HG03103 (cell line): Measurements from ENCODE around the gene SLC39A11.
"Not testable (repeated sequence)": the region's sequence is repeated elsewhere in the genome, so short reads cannot be mapped to it uniquely, and the experiment has no call there.

ENCODE experiments used
- ATAC-seq: cut with Tn5 transposase; IDR thresholded peaks from one replicate; pipeline ENCODE4 v1.9.1; 2021; ENCODE audit warnings: low read depth; ENCODE audit not compliant: unreplicated experiment

SLC39A11 gene

DNA sequence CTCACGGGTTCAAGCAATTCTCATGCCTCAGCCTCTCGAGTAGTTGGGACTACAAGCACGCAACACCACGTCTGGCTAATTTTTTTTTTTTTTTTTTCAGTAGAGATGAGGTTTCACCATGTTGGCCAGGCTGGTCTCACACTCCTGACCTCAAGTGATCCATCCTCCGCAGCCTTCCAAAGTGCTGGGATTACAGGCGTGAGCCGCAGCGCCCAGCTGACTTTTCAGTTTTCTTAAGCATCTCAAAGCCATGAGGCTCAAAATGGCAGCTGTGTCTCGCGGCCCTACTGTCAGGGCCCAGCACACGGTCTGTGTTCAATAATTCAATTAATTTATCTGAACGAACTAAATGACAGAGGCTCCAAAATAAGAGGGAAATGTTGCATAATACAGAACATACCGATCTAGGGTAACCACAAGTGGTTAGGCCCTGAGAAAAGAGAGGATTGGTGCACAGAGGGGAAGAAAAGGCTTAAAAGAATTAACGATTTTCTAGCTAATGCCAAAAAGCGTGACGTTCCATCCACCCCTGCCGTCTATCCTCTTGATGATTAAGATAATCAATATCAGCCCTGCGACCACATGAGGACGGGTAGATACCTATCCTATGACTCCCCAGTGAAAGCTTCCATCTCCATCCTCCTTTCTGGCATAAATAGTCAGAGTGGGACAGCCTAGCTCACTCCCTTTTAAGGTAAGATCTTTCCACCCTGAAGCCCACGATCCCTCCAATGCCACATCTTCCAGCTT, 136.9 kb downstream of the SLC39A11 start:
- no peak for ATAC-seq

DNA sequence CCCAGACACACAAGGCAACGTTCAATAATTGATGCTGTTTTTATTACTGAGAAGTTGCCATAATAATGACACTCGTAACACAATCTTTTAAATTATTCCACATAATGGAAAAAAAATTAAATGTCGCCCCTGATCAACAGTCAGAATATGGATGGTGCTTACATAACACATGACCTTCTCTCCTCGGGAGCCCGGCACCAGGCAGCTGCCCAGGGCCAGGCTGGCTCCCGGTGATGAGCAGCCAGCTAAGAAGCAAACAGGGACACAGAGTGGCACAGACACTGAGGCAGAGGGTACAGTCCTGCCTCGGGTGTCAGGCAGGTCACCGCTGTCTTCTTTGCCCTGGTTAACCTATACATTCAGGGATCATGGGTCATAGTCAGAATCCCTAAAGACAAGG, 137.9 kb downstream of the SLC39A11 start:
- ATAC-seq: no peak

GRCh38 chr17:72953621-72954020, 138.9 kb downstream of the SLC39A11 start:
- no peak for ATAC-seq

DNA sequence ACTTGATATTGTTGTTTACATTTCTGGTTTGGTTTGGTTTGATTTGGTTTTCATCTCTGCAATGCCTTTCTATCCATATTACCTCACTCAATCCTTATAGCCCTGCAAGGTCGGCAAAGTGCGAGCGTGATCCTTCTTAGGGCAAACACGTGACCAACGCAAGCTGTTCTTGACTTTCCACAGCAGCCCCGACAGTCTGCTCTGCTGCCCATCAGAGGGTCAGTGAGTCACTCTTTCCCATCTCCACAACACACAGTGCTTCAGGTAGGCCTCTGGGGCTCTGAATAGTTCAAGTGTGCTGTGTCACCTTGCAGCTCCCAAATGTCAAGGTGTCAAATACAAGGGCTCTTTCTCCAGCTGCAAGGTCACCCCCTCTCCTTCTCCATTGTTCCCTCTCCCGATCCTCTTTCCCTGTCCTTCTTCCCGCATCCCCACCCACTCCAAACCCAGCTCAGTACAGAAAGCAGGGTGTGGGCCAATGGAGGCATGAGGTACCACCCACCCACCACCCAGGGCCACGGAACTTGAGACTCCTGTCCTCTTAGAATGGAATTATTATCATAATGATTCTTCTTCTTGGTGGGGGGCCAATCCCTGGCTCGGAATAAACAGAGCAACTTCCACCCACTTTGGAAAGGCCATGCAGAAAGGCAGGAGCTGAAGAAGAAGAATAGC, 139.7 kb downstream of the SLC39A11 start:
- ATAC-seq: no peak

- ATAC-seq: no peak
These were observed 140.3 kb downstream of the SLC39A11 start for GRCh38 chr17:72952220-72952619.

DNA sequence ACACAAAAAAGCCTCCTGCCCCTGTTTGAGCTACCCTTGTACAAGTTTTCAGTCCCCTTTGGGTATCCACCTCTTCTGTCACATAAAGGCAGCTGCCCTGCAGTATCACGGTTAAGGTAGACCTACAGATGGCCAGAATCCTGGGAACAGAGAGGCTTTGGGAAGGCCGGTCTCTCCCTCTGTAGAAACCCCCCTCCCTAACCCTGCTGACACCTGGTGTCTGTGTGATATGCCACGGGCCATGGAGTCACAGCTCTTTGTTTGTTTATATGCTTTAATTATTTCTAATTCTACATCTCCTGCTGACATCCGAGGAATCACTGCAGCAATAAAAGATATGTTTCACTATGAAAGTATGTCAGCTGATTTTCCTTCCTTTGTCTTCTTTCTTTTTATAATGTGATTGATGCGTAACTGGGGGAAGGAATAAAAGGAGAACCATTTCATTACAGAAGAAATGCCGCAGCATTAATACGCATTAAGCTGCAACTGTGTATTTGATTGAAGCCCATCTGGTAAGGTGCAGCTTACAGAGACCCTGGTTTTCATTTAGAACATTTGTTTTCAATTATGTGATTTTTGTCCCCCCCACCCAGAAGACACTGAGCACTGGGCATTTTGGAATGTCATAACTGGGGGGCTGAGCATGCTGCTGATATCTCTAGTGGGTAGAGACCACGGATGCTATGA, 142.1 kb downstream of the SLC39A11 start:
- no peak for ATAC-seq

DNA sequence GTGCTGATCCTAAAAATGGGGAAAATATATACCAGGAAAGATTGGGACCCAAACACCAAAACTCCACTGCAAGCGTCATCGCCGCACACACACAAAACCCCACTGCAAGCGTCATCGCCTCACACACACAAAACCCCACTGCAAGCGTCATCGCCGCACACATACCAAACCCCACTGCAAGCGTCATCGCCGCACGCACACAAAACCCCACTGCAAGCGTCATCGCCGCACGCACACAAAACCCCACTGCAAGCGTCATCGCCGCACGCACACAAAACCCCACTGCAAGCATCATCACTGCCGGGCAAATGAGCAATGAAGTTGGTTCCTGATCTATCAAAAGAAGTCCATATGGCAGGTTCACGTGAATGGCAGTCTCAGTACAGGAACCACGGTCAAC, 144.4 kb downstream of the SLC39A11 start:
- ATAC-seq: no peak

- no peak for ATAC-seq
These were observed 145.0 kb downstream of the SLC39A11 start for GRCh38 chr17:72947475-72947874.

- no peak for ATAC-seq
These were observed 145.8 kb downstream of the SLC39A11 start for GRCh38 chr17:72946696-72947095.

- ATAC-seq: no peak
These were observed 146.3 kb downstream of the SLC39A11 start for GRCh38 chr17:72946156-72946555.

DNA sequence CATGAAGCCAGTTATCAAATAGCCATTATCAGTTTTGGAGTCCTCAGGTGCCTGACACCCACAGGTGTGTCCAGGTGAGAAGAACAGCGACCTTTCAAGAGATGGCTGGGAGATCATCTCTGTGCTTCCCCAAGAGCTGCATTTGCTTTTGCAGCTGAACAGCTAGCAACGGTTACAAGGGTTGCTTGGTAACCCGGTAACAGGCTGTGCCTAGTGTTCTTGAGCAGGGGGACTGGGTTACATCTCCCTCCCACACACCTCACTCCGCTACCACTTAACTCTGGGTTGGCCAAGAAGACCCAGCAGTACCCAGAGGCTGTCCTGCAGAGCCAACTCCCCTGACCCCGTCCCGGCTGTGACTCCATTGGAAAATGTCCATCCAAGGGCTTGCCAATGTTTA, 147.0 kb downstream of the SLC39A11 start:
- no peak for ATAC-seq

DNA sequence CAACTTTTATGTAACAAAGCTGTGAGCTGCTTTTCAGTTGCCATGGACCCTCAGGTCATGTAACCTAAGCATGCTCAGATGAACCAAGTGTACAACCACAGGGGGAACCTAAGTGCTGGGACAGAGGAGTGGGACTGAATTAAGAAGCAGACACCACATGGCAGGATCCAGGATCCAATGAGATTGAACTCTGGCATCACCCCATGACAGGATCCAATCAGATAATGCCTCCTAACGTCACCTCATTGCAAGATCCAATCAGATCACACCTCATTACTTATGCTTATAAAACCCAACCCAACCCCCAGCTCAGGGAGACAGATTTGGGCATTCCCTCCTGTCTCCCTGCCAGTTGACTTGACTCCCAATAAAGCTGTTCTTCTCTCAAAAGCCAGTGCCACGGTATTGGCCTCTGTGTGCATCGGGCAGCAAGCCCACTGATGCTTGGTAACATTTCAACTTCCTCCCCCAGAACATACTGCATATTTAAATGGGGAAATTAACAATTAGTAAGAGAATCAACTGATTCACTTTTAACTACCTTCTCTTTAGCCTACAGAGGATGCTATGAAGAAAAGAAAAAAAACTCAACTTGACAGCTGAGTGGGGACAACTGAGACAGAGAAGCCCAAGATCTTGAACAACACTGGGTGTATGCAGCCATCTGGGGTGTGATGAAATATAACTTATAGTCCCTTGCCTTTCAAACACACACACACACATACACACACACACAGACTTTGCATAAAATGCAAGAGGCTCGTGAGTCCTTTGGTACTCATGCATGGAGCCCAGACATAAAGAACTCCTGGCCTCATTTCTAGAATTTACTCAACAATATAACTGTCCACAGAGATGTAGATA, 148.4 kb downstream of the SLC39A11 start:
- ATAC-seq: no peak

DNA sequence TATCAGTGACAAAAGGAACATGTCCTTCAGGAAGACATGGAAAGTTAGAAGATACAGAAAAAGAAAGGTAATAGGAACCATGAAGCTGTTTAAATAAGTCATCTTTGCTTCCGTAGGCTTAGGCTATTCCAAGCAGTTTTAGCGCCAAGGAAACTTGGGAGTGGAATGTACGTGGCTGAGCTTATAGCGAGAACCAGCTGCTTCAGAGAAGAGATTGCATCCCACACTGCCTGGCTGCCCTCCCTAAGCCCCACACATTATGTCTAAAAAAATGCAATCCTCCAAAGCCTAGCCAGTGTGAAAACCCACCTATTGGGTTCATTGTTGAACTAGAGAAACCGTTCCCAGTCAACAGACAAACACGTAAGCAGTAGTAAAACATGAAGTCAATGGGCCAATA, 149.9 kb downstream of the SLC39A11 start:
- ATAC-seq: no peak

GRCh38 chr17:72940496-72940895, 152.0 kb downstream of the SLC39A11 start:
- no peak for ATAC-seq

DNA sequence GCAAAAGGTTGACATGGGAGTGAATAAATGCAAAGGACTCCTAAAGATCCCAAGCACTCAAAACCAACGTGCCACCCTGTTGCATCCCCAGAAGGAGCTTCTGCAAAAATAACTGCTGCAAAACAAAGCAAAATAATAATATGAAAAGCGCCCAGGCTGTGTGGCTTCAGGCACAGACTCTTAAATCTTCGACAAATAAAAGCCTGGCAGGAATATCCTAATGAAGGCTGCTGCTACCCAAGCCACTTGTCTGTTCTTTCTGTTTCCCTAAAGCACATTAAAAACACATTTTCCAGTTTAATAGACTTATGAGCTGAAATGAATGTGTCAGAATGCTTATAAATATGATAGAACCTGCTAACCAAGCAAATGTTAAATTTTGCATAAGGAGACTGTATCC, 154.0 kb downstream of the SLC39A11 start:
- no peak for ATAC-seq

DNA sequence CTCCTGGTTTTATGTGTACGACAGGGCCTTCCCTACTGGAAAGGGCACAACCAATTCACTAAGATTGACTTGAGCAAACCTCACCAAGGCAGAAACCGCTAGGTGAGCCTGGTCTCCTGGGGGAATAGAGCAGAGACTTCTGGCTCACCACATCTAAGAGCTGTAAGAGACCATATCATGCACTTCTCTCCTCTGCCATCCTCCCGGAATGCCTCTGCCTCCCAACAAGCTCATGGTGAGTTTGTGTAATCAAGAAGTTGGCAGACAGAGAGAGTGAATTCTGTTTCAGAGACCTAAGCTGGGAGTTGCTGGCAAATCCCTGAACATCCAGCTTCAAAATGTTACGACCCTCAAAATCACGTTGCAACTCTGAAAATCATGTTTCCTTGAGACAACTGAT, 154.8 kb downstream of the SLC39A11 start:
- ATAC-seq: no peak

DNA sequence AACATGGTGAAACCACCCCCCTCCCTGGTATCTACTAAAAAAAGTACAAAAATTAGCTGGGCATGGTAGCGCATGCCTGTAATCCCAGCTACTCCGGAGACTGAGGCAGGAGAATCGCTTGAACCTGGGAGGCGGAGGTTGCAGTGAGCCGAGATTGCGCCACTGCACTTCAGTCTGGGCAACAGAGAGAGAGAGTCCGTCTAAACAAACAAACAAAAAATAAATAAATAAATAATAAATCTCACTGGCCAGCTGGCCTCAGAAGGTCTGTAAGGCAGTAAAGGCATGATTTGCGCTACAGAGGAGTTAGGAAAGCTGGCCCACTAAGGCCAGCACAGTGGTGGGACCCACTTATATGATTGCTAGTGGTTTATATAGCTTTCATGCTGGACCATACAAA, 155.2 kb downstream of the SLC39A11 start:
- ATAC-seq: not testable (repeated sequence)

DNA sequence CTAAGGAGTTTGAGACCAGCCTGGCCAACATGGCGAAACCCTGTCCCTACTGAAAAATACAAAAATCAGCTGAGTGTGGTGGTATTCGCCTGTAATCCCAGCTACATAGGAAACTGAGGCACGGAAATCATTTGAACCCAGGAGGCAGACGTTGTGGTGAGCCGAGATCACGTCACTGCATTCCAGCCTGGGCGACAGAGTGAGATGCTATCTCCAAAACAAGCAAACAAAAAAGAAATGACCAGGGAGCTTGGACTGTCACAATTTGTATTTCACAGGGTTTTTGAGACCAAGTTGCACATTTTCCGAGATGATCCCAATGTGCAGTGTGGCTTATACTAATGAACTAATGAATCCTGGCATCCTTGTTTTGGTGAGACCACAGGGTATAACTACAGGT, 156.5 kb downstream of the SLC39A11 start:
- ATAC-seq: no peak

- ATAC-seq: no peak
These were observed 157.6 kb downstream of the SLC39A11 start for GRCh38 chr17:72934927-72935326.

GRCh38 chr17:72931635-72932034, 160.9 kb downstream of the SLC39A11 start:
- ATAC-seq: no peak

- ATAC-seq: no peak
These were observed 161.3 kb downstream of the SLC39A11 start for GRCh38 chr17:72931163-72931562.
